HepG2 (cell line): ENCODE data around the gene CXorf65. TPM values are rescaled to one million over a fixed set of nuclear protein-coding genes. Genes with fewer than 3 reads are reported as not detected.

ENCODE experiments used
- ATAC-seq: fragments of 200-7000 bp; cut with Tn5 transposase; 3 replicates; pipeline ENCODE4 v1.9.1; 2020; ENCODE audit warnings: mild to moderate bottlenecking, moderate library complexity
- BruUV-seq: library from RNA; stranded (reverse); fragments of 400-500 nt; replicated peaks from 2 replicates; lab custom pipeline; 2021; lab: Mats Ljungman, UMichigan
- CTCF ChIA-PET: fragments of 300-600 bp; formaldehyde crosslinking; extraction: SDS; loops from one replicate; lab custom pipeline; 2021; ENCODE audit warnings: low total read pairs, inconsistent platforms, low intra/inter-chr PET ratio; lab: Yijun Ruan, JAX
- POLR2A ChIA-PET: fragments of 350-600 bp; sonication (Branson Sonifier 250); formaldehyde crosslinking; loops from one replicate; lab custom pipeline; 2020; ENCODE audit warnings: antibody characterized with exemption, inconsistent platforms; lab: Yijun Ruan, JAX
- DNase-seq: peaks from one replicate; pipeline ENCODE4 v3.0.0-alpha.2; 2015; ENCODE audit warnings: low spot score
- FAIRE-seq: peaks from 3 replicates; lab custom pipeline; 2011; peaks lifted over from hg19 to GRCh38; lab: Jason Lieb, UNC
- H2AFZ ChIP-seq: one replicate; pipeline ENCODE4 v1.6.1; 2011; ENCODE audit warnings: low read length, inconsistent platforms
- H3K27ac ChIP-seq: fragments of 300-600 bp; 3 replicates; pipeline ENCODE4 v1.8.0; 2011; ENCODE audit warnings: mixed run types, mild to moderate bottlenecking, mixed read lengths, low read length, inconsistent platforms; ENCODE audit not compliant: insufficient read depth; ENCODE audit errors: extremely low read length
- H3K27me3 ChIP-seq, 2 experiments: fragments of 200-600 bp in 1 of 2; 2 replicates in 1 of 2; 3 replicates in 1 of 2; pipeline versions ENCODE4 v1.6.0 to v1.8.0; 2011; ENCODE audit warnings: low read length in 2 of 2, mild to moderate bottlenecking in 2 of 2, moderate library complexity in 2 of 2, inconsistent platforms in 1 of 2; ENCODE audit not compliant: insufficient read depth in 2 of 2, control insufficient read depth in 1 of 2
- H3K36me3 ChIP-seq, 2 experiments: fragments of 200-600 bp in 1 of 2; replicated peaks in 1 of 2; 2 replicates in 1 of 2; 3 replicates in 1 of 2; pipeline versions ENCODE4 v1.5.1 to v1.8.0; 2011; ENCODE audit warnings: low read length in 2 of 2, inconsistent platforms in 1 of 2; ENCODE audit not compliant: insufficient read depth in 2 of 2, control insufficient read depth in 1 of 2
- H3K4me1 ChIP-seq: 2 replicates; pipeline ENCODE4 v1.5.1; 2012; ENCODE audit warnings: low read length, inconsistent platforms; ENCODE audit not compliant: insufficient read depth
- H3K4me2 ChIP-seq: 2 replicates; pipeline ENCODE4 v1.6.0; 2011; ENCODE audit warnings: low read depth, low read length, inconsistent platforms
- H3K4me3 ChIP-seq, 3 experiments: fragments of 200-600 bp in 1 of 3; sonication (generic), shearing (Covaris generic) in 1 of 3; replicated peaks in 1 of 3; 2 replicates each; pipeline ENCODE4 v1.5.1; 2011 to 2016; ENCODE audit warnings: low read length in 3 of 3, inconsistent platforms in 2 of 3, low read depth in 2 of 3, mild to moderate bottlenecking in 2 of 3, control low read depth in 1 of 3, mixed read lengths in 1 of 3; ENCODE audit not compliant: insufficient read depth in 1 of 3
- H3K79me2 ChIP-seq: one replicate; pipeline ENCODE4 v1.6.1; 2011; ENCODE audit warnings: low read length, inconsistent platforms; ENCODE audit not compliant: insufficient read depth
- H3K9ac ChIP-seq: 2 replicates; pipeline ENCODE4 v1.6.0; 2011; ENCODE audit warnings: mild to moderate bottlenecking, low read depth, low read length, inconsistent platforms; ENCODE audit not compliant: insufficient read depth
- H3K9me3 ChIP-seq: 2 replicates; pipeline ENCODE4 v1.5.1; 2012; ENCODE audit warnings: mild to moderate bottlenecking, low read length
- H4K20me1 ChIP-seq: 2 replicates; pipeline ENCODE4 v1.6.0; 2011; ENCODE audit warnings: inconsistent platforms, mild to moderate bottlenecking, low read length, moderate library complexity; ENCODE audit not compliant: insufficient read depth
- CC2D1A ChIP-seq: sonication (generic); formaldehyde crosslinking; IDR thresholded peaks from 2 replicates; pipeline ENCODE4 v1.8.1; 2023; ENCODE audit warnings: mild to moderate bottlenecking, missing genetic modification reagents
- CREB1 ChIP-seq, 2 experiments: fragments of 450-650 bp in 1 of 2; IDR thresholded peaks; 2 replicates each; pipeline ENCODE4 v1.6.1; 2016 to 2017; ENCODE audit warnings: control low read depth in 1 of 2, mild to moderate bottlenecking in 1 of 2, missing compliant biosample characterization in 1 of 2, missing genetic modification characterization in 1 of 2
- GTF2F1 ChIP-seq: fragments of 150-350 bp; IDR thresholded peaks from 2 replicates; pipeline ENCODE4 v1.6.1; 2014; ENCODE audit warnings: low read length
- PRPF4 ChIP-seq: fragments of 200-400 bp; formaldehyde crosslinking; IDR thresholded peaks from 2 replicates; pipeline ENCODE4 v1.6.1; 2016; ENCODE audit warnings: low read length, low read depth; ENCODE audit not compliant: poor library complexity, severe bottlenecking
- SMARCC2 ChIP-seq: fragments of 450-650 bp; IDR thresholded peaks from 2 replicates; pipeline ENCODE4 v1.6.1; 2017; ENCODE audit warnings: antibody characterized with exemption, mild to moderate bottlenecking
- XBP1 ChIP-seq: sonication (generic); formaldehyde crosslinking; IDR thresholded peaks from 2 replicates; pipeline ENCODE4 v1.5.0; 2020; ENCODE audit warnings: missing genetic modification reagents
- ZNF331 ChIP-seq: sonication (generic); formaldehyde crosslinking; IDR thresholded peaks from 2 replicates; pipeline ENCODE4 v1.4.0; 2020; ENCODE audit warnings: missing genetic modification reagents
- ZNF83 ChIP-seq: sonication (generic); formaldehyde crosslinking; IDR thresholded peaks from 2 replicates; pipeline ENCODE4 v1.4.0; 2020; ENCODE audit warnings: missing genetic modification reagents, mild to moderate bottlenecking, borderline replicate concordance
- ZNF839 ChIP-seq: sonication (generic); formaldehyde crosslinking; IDR thresholded peaks from 2 replicates; pipeline ENCODE4 v1.4.0; 2020; ENCODE audit warnings: missing genetic modification reagents, mild to moderate bottlenecking, borderline replicate concordance
- in situ Hi-C: cut with HindIII; loops from 2 replicates; pipeline ENCODE4 v1.10.0; 2017; ENCODE audit warnings: low pct_unique_long_range_greater_than_20kb; ENCODE audit not compliant: extremely low pct_ligation_motif_present
- intact Hi-C: fragments of 100-400 bp; cut with micrococcal nuclease; formaldehyde crosslinking; loops from one replicate; pipeline ENCODE4 v1.10.0; 2022; ENCODE audit not compliant: unreplicated experiment
- polyA plus RNA-seq, 8 experiments: library from polyadenylated mRNA; depleted of rRNA in 3 of 8; stranded (reverse) in 7 of 8; unstranded in 1 of 8; fragments of >200 nt; fragmentation: Illumina TruSeq in 4 of 8; extraction: Trizol in 4 of 8; gene quantifications; 2 replicates each; pipeline versions ENCODE4 v1.2.1 to v1.2.3, GENCODE V29; 2011 to 2016; ENCODE audit warnings: low read depth in 4 of 8, missing spikeins in 1 of 8, mixed read lengths in 1 of 8; ENCODE audit not compliant: insufficient read depth in 1 of 8
- total RNA-seq, 5 experiments: library from RNA; depleted of rRNA; stranded (reverse); fragments of >200 nt; fragmentation: Illumina TruSeq; extraction: Trizol; gene quantifications; 2 replicates each; pipeline ENCODE4 v1.2.3, GENCODE V29; 2016; ENCODE audit warnings: low read depth in 1 of 5
- TF ChIP-seq, protein P1 (sequence below): fragments of 450-650 bp; IDR thresholded peaks from 2 replicates; pipeline ENCODE4 v1.6.1; 2017
- TF ChIP-seq, protein P2 (sequence below), 2 experiments: sonication (generic) in 1 of 2; formaldehyde crosslinking in 1 of 2; IDR thresholded peaks; 2 replicates each; pipeline versions ENCODE4 v1.5.1 to v1.6.1; 2011 to 2020; ENCODE audit warnings: borderline replicate concordance in 1 of 2, low read depth in 1 of 2, low read length in 1 of 2, mild to moderate bottlenecking in 1 of 2, missing genetic modification reagents in 1 of 2, moderate library complexity in 1 of 2
- TF ChIP-seq, protein P3 (sequence below): sonication (generic); formaldehyde crosslinking; IDR thresholded peaks from 2 replicates; pipeline ENCODE4 v1.5.0; 2020; ENCODE audit warnings: mild to moderate bottlenecking, missing genetic modification reagents, moderate library complexity
- TF ChIP-seq, protein P4 (sequence below): sonication (generic); formaldehyde crosslinking; IDR thresholded peaks from 2 replicates; pipeline ENCODE4 v1.8.1; 2022; ENCODE audit warnings: low read depth, mild to moderate bottlenecking, missing genetic modification reagents

Gene CXorf65
- total and polyA plus RNA-seq, 2 of the 13 experiments (the other 11 are each of a cell fraction or from before 2014, with no cell fraction given), result not detected

GRCh38 chrX:71060127-71060526 is 46.4 kb downstream of the CXorf65 start:
- Histone ChIP-seq H3K27me3 (no peaks in the 10 kb centered on the region), H3K4me1 (no peaks in the 10 kb centered on the region), H3K79me2 (peaks cover 4% of the 10 kb centered on the region), H3K27ac (no peak overlapping the region), H3K36me3 (peaks cover 2 to 8% of the 10 kb centered on the region in 2 experiments; a peak in 2 of 5 replicates), H4K20me1 (no peaks in the 10 kb centered on the region), H3K9me3 (no peaks in the 10 kb centered on the region), H3K4me3 (no peak overlapping the region), H3K9ac (no peak overlapping the region), H2AFZ (no peak overlapping the region), H3K4me2 (no peak overlapping the region)
- no TSS peak for BruUV-seq
- TF ChIP-seq XBP1, result no peak
- TF ChIP-seq, protein P1, sequence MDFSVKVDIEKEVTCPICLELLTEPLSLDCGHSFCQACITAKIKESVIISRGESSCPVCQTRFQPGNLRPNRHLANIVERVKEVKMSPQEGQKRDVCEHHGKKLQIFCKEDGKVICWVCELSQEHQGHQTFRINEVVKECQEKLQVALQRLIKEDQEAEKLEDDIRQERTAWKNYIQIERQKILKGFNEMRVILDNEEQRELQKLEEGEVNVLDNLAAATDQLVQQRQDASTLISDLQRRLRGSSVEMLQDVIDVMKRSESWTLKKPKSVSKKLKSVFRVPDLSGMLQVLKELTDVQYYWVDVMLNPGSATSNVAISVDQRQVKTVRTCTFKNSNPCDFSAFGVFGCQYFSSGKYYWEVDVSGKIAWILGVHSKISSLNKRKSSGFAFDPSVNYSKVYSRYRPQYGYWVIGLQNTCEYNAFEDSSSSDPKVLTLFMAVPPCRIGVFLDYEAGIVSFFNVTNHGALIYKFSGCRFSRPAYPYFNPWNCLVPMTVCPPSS, result no peak
- TF ChIP-seq, protein P2, sequence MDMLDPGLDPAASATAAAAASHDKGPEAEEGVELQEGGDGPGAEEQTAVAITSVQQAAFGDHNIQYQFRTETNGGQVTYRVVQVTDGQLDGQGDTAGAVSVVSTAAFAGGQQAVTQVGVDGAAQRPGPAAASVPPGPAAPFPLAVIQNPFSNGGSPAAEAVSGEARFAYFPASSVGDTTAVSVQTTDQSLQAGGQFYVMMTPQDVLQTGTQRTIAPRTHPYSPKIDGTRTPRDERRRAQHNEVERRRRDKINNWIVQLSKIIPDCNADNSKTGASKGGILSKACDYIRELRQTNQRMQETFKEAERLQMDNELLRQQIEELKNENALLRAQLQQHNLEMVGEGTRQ (IDR thresholded peaks at IDR 0.05; ENCODE audit: low read depth, low read length), result no peak
- TF ChIP-seq, protein P2 (CRISPR knock-in tag; IDR thresholded peaks at IDR 0.05; ENCODE audit: borderline replicate concordance), result no peak
- TF ChIP-seq ZNF331 (CRISPR knock-in tag), result no peak
- TF ChIP-seq, protein P3, sequence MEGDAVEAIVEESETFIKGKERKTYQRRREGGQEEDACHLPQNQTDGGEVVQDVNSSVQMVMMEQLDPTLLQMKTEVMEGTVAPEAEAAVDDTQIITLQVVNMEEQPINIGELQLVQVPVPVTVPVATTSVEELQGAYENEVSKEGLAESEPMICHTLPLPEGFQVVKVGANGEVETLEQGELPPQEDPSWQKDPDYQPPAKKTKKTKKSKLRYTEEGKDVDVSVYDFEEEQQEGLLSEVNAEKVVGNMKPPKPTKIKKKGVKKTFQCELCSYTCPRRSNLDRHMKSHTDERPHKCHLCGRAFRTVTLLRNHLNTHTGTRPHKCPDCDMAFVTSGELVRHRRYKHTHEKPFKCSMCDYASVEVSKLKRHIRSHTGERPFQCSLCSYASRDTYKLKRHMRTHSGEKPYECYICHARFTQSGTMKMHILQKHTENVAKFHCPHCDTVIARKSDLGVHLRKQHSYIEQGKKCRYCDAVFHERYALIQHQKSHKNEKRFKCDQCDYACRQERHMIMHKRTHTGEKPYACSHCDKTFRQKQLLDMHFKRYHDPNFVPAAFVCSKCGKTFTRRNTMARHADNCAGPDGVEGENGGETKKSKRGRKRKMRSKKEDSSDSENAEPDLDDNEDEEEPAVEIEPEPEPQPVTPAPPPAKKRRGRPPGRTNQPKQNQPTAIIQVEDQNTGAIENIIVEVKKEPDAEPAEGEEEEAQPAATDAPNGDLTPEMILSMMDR (CRISPR knock-in tag), result no peak
- TF ChIP-seq GTF2F1, result no peak
- no peak for TF ChIP-seq ZNF839 (CRISPR knock-in tag)
- no peak for TF ChIP-seq CREB1 (IDR thresholded peaks at IDR 0.05)
- no peak for TF ChIP-seq CREB1 (CRISPR knock-in tag; IDR thresholded peaks at IDR 0.05)
- no peak for TF ChIP-seq SMARCC2
- TF ChIP-seq CC2D1A (CRISPR knock-in tag), result no peak
- TF ChIP-seq PRPF4, result no peak
- no peak for TF ChIP-seq ZNF83 (CRISPR knock-in tag)
- TF ChIP-seq, protein P4, sequence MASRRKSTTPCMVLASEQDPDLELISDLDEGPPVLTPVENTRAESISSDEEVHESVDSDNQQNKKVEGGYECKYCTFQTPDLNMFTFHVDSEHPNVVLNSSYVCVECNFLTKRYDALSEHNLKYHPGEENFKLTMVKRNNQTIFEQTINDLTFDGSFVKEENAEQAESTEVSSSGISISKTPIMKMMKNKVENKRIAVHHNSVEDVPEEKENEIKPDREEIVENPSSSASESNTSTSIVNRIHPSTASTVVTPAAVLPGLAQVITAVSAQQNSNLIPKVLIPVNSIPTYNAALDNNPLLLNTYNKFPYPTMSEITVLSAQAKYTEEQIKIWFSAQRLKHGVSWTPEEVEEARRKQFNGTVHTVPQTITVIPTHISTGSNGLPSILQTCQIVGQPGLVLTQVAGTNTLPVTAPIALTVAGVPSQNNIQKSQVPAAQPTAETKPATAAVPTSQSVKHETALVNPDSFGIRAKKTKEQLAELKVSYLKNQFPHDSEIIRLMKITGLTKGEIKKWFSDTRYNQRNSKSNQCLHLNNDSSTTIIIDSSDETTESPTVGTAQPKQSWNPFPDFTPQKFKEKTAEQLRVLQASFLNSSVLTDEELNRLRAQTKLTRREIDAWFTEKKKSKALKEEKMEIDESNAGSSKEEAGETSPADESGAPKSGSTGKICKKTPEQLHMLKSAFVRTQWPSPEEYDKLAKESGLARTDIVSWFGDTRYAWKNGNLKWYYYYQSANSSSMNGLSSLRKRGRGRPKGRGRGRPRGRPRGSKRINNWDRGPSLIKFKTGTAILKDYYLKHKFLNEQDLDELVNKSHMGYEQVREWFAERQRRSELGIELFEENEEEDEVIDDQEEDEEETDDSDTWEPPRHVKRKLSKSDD (CRISPR knock-in tag), result no peak
- POLR2A ChIA-PET, result no interaction called here
- ATAC-seq (no peak), DNase-seq (no peak), FAIRE-seq (no peak)
- CTCF ChIA-PET, result no interaction called here
- intact Hi-C loops, result no loop called here
- in situ Hi-C loops, result no loop called here
